Upper lobe of left lung (tissue), 6 donors: ENCODE data around the gene HDHD2. TPM values are rescaled to one million over a fixed set of nuclear protein-coding genes. Genes with fewer than 3 reads are reported as not detected.

Experiments
- ATAC-seq, 2 donors: fragments of 200-7000 bp; cut with Tn5 transposase; one replicate each; pipeline ENCODE4 v1.9.1; 2022; ENCODE audit warnings: mild to moderate bottlenecking in 2 of 2, moderate library complexity in 2 of 2; ENCODE audit not compliant: low FRiP score in 2 of 2
- DNase-seq, 2 donors: peaks; one replicate each; pipeline ENCODE4 v3.0.0-alpha.2; 2019 to 2020
- H3K27ac ChIP-seq, 4 donors: fragments of 200-600 bp; sonication (generic); one replicate each; pipeline ENCODE4 v1.5.1; 2016 to 2019
- H3K27me3 ChIP-seq, 4 donors: fragments of 200-600 bp; sonication (generic); one replicate each; pipeline ENCODE4 v1.5.1; 2017 to 2019
- H3K36me3 ChIP-seq, 4 donors: fragments of 200-600 bp; sonication (generic); one replicate each; pipeline ENCODE4 v1.5.1; 2016 to 2019
- H3K4me1 ChIP-seq, 4 donors: fragments of 200-600 bp; sonication (generic); one replicate each; pipeline ENCODE4 v1.5.1; 2018 to 2019
- H3K4me3 ChIP-seq, 4 donors: fragments of 200-600 bp; sonication (generic); one replicate each; pipeline ENCODE4 v1.5.1; 2017 to 2019; ENCODE audit warnings: mild to moderate bottlenecking in 2 of 4, moderate library complexity in 1 of 4
- H3K9me3 ChIP-seq, 4 donors: fragments of 200-600 bp; sonication (generic); one replicate each; pipeline ENCODE4 v1.5.1; 2018 to 2019
- CTCF ChIP-seq, 6 experiments: fragments of 450-650 bp in 4 of 6; fragments of 200-600 bp in 2 of 6; sonication (generic) in 2 of 6; IDR thresholded peaks; one replicate each; pipeline ENCODE4 v1.5.1; 2016 to 2019; ENCODE audit warnings: antibody characterized with exemption in 6 of 6
- EP300 ChIP-seq, 4 donors: sonication (generic); formaldehyde crosslinking; IDR thresholded peaks; one replicate each; pipeline ENCODE4 v1.5.1; 2017; ENCODE audit warnings: antibody characterized with exemption in 4 of 4, control low read depth in 2 of 4
- POLR2A ChIP-seq, 4 donors: fragments of 450-650 bp; IDR thresholded peaks; one replicate each; pipeline ENCODE4 v1.5.1; 2016 to 2017; ENCODE audit warnings: antibody characterized with exemption in 4 of 4, mild to moderate bottlenecking in 2 of 4
- POLR2AphosphoS5 ChIP-seq, 2 donors: sonication (generic); formaldehyde crosslinking; IDR thresholded peaks; one replicate each; pipeline ENCODE4 v1.5.1; 2017; ENCODE audit warnings: antibody characterized with exemption in 2 of 2
- WGBS, 2 donors: methylation state at CpG; one replicate each; pipeline ENCODE4 v1.1.5; 2017 to 2018; 5-methylcytosine and 5-hydroxymethylcytosine counted together
- total RNA-seq, 6 donors: library from RNA; depleted of rRNA in 4 of 6; stranded (reverse); fragments of >200 nt in 4 of 6; gene quantifications; one replicate each; pipeline versions ENCODE4 v1.1.0 to v1.2.1, GENCODE V29; 2016 to 2021
- donor health status: DM: no; HTN: no; CAD: no; lungs with moderate emphysema.
- donor health status: DM: no; HTN: yes; CAD: no; lungs with severe emphysema.

HDHD2 gene
- total RNA-seq, 6 donors from 2014 or later, result 19.0 to 39.1 (median 32.1) TPM

GRCh38 chr18:47174545-47175116 lies 24.3 kb upstream of the HDHD2 start:
- peak overlapping the region in 3 of 4 donors; percentile 78 to 91 (median 83) for H3K4me3 ChIP-seq
- H3K27ac ChIP-seq, result no peak overlapping the region
- TF ChIP-seq POLR2A (IDR thresholded peaks at IDR 0.05), result no peak
- TF ChIP-seq EP300 (IDR thresholded peaks at IDR 0.05), result no peak
- TF ChIP-seq CTCF (IDR thresholded peaks at IDR 0.05), result no peak
- no peak for TF ChIP-seq POLR2AphosphoS5 (IDR thresholded peaks at IDR 0.05)
- peaks cover 16 to 25% (median 18%) of the 10 kb centered on the region in 4 donors for H3K4me1 ChIP-seq
- H3K36me3 ChIP-seq, result no peaks in the 10 kb centered on the region
- ATAC-seq, result no peak
- H3K9me3 ChIP-seq, result no peaks in the 10 kb centered on the region
- WGBS, 2 donors, result 69 to 74% methylated on average over 13 of the region's 13 CpGs
- H3K27me3 ChIP-seq, result no peaks in the 10 kb centered on the region
- no peak for DNase-seq

DNA sequence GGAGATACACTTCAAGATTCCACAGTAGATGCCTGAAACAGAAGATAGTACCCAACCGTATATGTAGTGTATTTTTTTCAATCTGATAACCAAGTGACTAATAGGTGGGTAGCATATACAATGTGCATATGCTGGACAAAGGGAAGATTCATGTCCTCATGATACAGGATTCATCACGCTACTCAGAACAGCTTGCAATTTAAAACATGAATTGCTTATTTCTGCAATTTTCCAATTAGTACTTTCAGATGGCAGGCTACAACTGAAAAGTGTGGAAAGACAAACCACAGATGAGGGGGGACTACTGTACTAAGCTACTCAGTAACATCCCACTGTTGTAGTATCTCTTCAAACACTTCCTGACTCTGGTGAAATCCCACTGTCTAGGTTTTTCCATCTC lies 22.2 kb upstream of the HDHD2 start:
- 88 to 89% methylated on average over 2 of the region's 2 CpGs for WGBS, 2 donors
- peaks cover 16 to 25% (median 18%) of the 10 kb centered on the region in 4 donors for H3K4me1 ChIP-seq
- H3K27me3 ChIP-seq, result no peaks in the 10 kb centered on the region
- H3K36me3 ChIP-seq, result no peaks in the 10 kb centered on the region
- H3K4me3 ChIP-seq, result no peak overlapping the region
- DNase-seq (no peak), ATAC-seq (no peak)
- no peak for TF ChIP-seq EP300 (IDR thresholded peaks at IDR 0.05)
- TF ChIP-seq POLR2AphosphoS5 (IDR thresholded peaks at IDR 0.05), result no peak
- no peak for TF ChIP-seq CTCF (IDR thresholded peaks at IDR 0.05)
- TF ChIP-seq POLR2A (IDR thresholded peaks at IDR 0.05), result no peak
- no peaks in the 10 kb centered on the region for H3K9me3 ChIP-seq
- no peak overlapping the region for H3K27ac ChIP-seq

- H3K4me1 ChIP-seq, result peaks cover 2 to 6% (median 4%) of the 10 kb centered on the region in 4 donors
- H3K27me3 ChIP-seq, result no peaks in the 10 kb centered on the region
- no peaks in the 10 kb centered on the region for H3K36me3 ChIP-seq
- ATAC-seq (no peak), DNase-seq (no peak)
- WGBS, 2 donors, result 76 to 89% methylated on average over 1 of the region's 1 CpG
- no peak for TF ChIP-seq POLR2A (IDR thresholded peaks at IDR 0.05)
- no peak for TF ChIP-seq EP300 (IDR thresholded peaks at IDR 0.05)
- TF ChIP-seq CTCF (IDR thresholded peaks at IDR 0.05), result no peak
- TF ChIP-seq POLR2AphosphoS5 (IDR thresholded peaks at IDR 0.05), result no peak
- no peaks in the 10 kb centered on the region for H3K9me3 ChIP-seq
- no peak overlapping the region for H3K27ac ChIP-seq
- H3K4me3 ChIP-seq, result no peak overlapping the region
Observed at GRCh38 chr18:47168913-47169312, 18.6 kb upstream of the HDHD2 start.

DNA sequence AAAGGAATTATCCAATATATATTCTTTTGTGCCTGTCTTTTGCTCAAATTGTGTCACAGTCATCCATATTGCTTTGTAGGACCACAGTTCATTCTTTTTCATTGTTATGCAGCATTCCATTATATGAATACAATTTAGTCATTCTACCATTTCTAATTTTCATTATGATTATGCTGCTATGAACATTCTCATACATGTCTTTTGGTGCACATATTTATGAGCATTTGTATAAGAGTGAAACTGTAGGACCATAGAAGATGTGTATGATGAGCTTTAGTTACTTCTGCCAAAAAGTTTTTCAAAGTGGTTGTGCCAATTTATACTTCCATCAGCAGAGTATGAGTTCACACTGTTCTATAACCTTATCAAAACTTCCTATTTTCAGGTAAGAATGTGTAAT lies 18.2 kb upstream of the HDHD2 start:
- no peak overlapping the region for H3K4me3 ChIP-seq
- no peaks in the 10 kb centered on the region for H3K9me3 ChIP-seq
- peaks cover 0 to 3% (median 1%) of the 10 kb centered on the region in 4 donors for H3K4me1 ChIP-seq
- H3K27ac ChIP-seq, result no peak overlapping the region
- no peaks in the 10 kb centered on the region for H3K36me3 ChIP-seq
- H3K27me3 ChIP-seq, result no peaks in the 10 kb centered on the region
- no peak for TF ChIP-seq CTCF (IDR thresholded peaks at IDR 0.05)
- TF ChIP-seq POLR2A (IDR thresholded peaks at IDR 0.05), result no peak
- TF ChIP-seq POLR2AphosphoS5 (IDR thresholded peaks at IDR 0.05), result no peak
- TF ChIP-seq EP300 (IDR thresholded peaks at IDR 0.05), result no peak
- DNase-seq, result no peak
- ATAC-seq, result no peak

DNA sequence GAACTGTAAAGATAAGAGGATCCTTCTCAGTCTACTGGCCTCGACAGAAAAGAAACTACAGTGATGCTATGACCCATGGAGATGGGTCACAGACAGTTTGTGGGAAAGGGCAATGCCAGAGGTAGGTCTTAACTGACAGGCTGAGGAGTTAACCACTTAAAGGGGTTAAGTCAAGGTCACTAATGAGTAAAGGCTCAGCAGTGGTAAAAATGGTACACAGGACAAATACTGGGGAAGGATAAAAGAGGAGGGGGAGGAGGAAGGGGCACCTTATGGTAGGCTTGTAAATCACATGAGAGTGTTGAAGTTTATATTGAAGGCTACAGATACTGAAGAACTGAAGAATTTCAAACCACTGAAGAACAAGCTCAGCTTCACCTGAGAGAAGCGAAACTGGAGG lies 16.0 kb upstream of the HDHD2 start:
- 82 to 86% methylated on average over 2 of the region's 2 CpGs for WGBS, 2 donors
- no peak overlapping the region for H3K27ac ChIP-seq
- TF ChIP-seq POLR2AphosphoS5 (IDR thresholded peaks at IDR 0.05) (no peak), CTCF (IDR thresholded peaks at IDR 0.05) (no peak), POLR2A (IDR thresholded peaks at IDR 0.05) (no peak), EP300 (IDR thresholded peaks at IDR 0.05) (no peak)
- H3K4me1 ChIP-seq, result no peaks in the 10 kb centered on the region
- no peak for DNase-seq
- no peaks in the 10 kb centered on the region for H3K27me3 ChIP-seq
- no peaks in the 10 kb centered on the region for H3K9me3 ChIP-seq
- no peak overlapping the region for H3K4me3 ChIP-seq
- no peaks in the 10 kb centered on the region for H3K36me3 ChIP-seq
- no peak for ATAC-seq
